HL-60 (cell line): ENCODE data around the gene CDC37L1.

Experiments used
- GABPA ChIP-seq: IDR thresholded peaks from 2 replicates; pipeline ENCODE4 v1.6.1; 2012; ENCODE audit warnings: low read depth
- POLR2AphosphoS5 ChIP-seq: IDR thresholded peaks from 2 replicates; pipeline ENCODE4 v1.6.1; 2012; ENCODE audit warnings: low read depth
- SPI1 ChIP-seq: IDR thresholded peaks from 2 replicates; pipeline ENCODE4 v1.6.1; 2012; ENCODE audit warnings: low read depth, mild to moderate bottlenecking, borderline replicate concordance
- TF ChIP-seq, protein P1 (sequence below): IDR thresholded peaks from 2 replicates; pipeline ENCODE4 v1.6.1; 2012; ENCODE audit warnings: low read depth; ENCODE audit not compliant: insufficient replicate concordance
- TF ChIP-seq, protein P2 (sequence below): IDR thresholded peaks from one replicate; pipeline ENCODE4 v1.5.1; 2011; ENCODE audit warnings: low read length, control low read depth, inconsistent platforms; ENCODE audit not compliant: insufficient read depth

DNA sequence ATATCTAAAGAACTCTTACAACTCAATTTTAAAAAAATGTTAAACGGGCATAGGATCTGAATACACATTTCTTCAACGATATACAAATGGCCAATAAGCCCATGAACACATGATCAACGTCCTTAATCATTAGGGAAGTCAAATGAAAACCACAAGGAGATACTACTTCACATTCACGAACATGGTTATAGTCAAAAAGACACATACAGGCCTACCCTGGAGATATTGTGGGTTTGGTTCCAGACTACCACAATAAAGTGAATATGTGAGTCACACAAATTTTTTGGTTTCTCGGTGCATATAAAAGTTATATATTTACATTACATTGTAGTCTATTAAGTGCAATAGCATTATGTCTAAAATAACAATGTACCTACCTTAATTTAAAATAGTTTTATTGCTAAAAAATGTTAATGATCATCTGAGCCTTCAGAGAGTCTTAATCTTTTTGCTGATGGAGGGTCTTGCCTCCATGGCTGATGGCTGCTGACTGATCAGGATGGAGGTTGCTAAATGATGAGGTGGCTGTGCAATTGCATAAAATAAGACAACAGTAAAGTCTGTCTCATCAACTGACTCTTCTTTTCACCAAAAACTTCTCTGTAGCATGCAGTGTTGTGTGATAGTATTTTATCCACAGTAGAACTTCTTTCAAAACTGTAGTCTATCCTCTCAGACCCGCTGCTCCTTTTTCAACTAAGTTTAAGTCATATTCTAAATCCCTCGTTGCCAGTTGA is 46.5 kb downstream of the CDC37L1 start:
- TF ChIP-seq, protein P1, sequence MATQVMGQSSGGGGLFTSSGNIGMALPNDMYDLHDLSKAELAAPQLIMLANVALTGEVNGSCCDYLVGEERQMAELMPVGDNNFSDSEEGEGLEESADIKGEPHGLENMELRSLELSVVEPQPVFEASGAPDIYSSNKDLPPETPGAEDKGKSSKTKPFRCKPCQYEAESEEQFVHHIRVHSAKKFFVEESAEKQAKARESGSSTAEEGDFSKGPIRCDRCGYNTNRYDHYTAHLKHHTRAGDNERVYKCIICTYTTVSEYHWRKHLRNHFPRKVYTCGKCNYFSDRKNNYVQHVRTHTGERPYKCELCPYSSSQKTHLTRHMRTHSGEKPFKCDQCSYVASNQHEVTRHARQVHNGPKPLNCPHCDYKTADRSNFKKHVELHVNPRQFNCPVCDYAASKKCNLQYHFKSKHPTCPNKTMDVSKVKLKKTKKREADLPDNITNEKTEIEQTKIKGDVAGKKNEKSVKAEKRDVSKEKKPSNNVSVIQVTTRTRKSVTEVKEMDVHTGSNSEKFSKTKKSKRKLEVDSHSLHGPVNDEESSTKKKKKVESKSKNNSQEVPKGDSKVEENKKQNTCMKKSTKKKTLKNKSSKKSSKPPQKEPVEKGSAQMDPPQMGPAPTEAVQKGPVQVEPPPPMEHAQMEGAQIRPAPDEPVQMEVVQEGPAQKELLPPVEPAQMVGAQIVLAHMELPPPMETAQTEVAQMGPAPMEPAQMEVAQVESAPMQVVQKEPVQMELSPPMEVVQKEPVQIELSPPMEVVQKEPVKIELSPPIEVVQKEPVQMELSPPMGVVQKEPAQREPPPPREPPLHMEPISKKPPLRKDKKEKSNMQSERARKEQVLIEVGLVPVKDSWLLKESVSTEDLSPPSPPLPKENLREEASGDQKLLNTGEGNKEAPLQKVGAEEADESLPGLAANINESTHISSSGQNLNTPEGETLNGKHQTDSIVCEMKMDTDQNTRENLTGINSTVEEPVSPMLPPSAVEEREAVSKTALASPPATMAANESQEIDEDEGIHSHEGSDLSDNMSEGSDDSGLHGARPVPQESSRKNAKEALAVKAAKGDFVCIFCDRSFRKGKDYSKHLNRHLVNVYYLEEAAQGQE: no peak
- no peak for TF ChIP-seq GABPA
- TF ChIP-seq, protein P2, sequence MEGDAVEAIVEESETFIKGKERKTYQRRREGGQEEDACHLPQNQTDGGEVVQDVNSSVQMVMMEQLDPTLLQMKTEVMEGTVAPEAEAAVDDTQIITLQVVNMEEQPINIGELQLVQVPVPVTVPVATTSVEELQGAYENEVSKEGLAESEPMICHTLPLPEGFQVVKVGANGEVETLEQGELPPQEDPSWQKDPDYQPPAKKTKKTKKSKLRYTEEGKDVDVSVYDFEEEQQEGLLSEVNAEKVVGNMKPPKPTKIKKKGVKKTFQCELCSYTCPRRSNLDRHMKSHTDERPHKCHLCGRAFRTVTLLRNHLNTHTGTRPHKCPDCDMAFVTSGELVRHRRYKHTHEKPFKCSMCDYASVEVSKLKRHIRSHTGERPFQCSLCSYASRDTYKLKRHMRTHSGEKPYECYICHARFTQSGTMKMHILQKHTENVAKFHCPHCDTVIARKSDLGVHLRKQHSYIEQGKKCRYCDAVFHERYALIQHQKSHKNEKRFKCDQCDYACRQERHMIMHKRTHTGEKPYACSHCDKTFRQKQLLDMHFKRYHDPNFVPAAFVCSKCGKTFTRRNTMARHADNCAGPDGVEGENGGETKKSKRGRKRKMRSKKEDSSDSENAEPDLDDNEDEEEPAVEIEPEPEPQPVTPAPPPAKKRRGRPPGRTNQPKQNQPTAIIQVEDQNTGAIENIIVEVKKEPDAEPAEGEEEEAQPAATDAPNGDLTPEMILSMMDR: no peak
- TF ChIP-seq POLR2AphosphoS5: no peak
- no peak for TF ChIP-seq SPI1
